ENCODE data around the gene BUD23. TPM values are rescaled to one million over a fixed set of nuclear protein-coding genes. Genes with fewer than 3 reads are reported as not detected.

Gene BUD23
- total and polyA plus RNA-seq, 9 of the 15 experiments (the other 6 are each of a cell fraction or from before 2014, with no cell fraction given) = 79.5 to 270 (median 150) TPM

DNA sequence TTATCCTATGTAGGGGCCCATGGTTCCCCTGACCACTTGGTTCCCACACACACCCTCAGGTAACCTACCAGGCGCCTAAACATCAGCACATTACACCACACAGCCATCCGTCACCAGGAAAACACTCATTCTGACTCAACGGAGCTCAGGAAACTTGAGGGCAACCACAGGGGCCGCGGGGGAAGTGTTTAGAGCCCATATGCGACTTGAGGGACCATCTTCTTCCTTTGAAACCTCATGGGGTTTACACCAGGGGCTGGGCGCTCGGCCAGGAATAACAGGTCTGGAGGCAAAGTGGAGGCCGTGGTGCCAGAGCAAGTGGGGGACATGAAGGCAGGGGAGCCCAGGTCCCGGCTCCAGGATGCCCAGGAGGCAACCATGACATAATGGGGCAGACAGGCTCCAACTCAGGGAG lies 34.6 kb downstream of the BUD23 start (continued):
- TF ChIP-seq, protein P1, sequence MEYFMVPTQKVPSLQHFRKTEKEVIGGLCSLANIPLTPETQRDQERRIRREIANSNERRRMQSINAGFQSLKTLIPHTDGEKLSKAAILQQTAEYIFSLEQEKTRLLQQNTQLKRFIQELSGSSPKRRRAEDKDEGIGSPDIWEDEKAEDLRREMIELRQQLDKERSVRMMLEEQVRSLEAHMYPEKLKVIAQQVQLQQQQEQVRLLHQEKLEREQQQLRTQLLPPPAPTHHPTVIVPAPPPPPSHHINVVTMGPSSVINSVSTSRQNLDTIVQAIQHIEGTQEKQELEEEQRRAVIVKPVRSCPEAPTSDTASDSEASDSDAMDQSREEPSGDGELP (CRISPR knock-in tag; IDR thresholded peaks at IDR 0.05; ENCODE audit: borderline replicate concordance) = no peak
- TF ChIP-seq CHD2 (IDR thresholded peaks at IDR 0.05; ENCODE audit: low read depth, low read length) (no peak), RB1 (IDR thresholded peaks at IDR 0.05; ENCODE audit: low read depth) (no peak), ETV5 (CRISPR knock-in tag; IDR thresholded peaks at IDR 0.05; ENCODE audit: low read depth) (0 out of 2 replicates have a peak, but pooled peaks have one; percentile 22), RBFOX2 (IDR thresholded peaks at IDR 0.05; ENCODE audit: low read depth, low read length) (no peak), CC2D1A (IDR thresholded peaks at IDR 0.05) (no peak), HCFC1 (IDR thresholded peaks at IDR 0.05; ENCODE audit: low read depth, low read length) (no peak), ZSCAN32 (CRISPR knock-in tag; IDR thresholded peaks at IDR 0.05) (no peak), MCM5 (IDR thresholded peaks at IDR 0.05; ENCODE audit: low read depth) (no peak), FOS (IDR thresholded peaks at IDR 0.05; ENCODE audit: extremely low read depth, insufficient read length) (no peak), SMARCA4 (IDR thresholded peaks at IDR 0.05) (no peak), BCOR (IDR thresholded peaks at IDR 0.05) (0 out of 2 replicates have a peak, but pooled peaks have one; percentile 50), MEIS2 (IDR thresholded peaks at IDR 0.05; ENCODE audit: partially characterized antibody) (peak; percentile 40), SMARCC2 (IDR thresholded peaks at IDR 0.05; ENCODE audit: low read depth) (no peak), JUN (IDR thresholded peaks at IDR 0.05; ENCODE audit: borderline replicate concordance, low read depth, low read length) (no peak), JUN (CRISPR knock-in tag; IDR thresholded peaks at IDR 0.05; ENCODE audit: borderline replicate concordance) (no peak), SETDB1 (IDR thresholded peaks at IDR 0.05; ENCODE audit: low read length) (no peak), MXI1 (IDR thresholded peaks at IDR 0.05; ENCODE audit: low read depth, low read length) (no peak), XRCC3 (IDR thresholded peaks at IDR 0.05) (no peak), FOSL1 (tag; conservative IDR thresholded peaks at IDR 0.05) (peak; percentile 59)
- TF ChIP-seq, protein P2, sequence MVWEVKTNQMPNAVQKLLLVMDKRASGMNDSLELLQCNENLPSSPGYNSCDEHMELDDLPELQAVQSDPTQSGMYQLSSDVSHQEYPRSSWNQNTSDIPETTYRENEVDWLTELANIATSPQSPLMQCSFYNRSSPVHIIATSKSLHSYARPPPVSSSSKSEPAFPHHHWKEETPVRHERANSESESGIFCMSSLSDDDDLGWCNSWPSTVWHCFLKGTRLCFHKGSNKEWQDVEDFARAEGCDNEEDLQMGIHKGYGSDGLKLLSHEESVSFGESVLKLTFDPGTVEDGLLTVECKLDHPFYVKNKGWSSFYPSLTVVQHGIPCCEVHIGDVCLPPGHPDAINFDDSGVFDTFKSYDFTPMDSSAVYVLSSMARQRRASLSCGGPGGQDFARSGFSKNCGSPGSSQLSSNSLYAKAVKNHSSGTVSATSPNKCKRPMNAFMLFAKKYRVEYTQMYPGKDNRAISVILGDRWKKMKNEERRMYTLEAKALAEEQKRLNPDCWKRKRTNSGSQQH (CRISPR knock-in tag; IDR thresholded peaks at IDR 0.05) = no peak
- TF ChIP-seq, protein P3, sequence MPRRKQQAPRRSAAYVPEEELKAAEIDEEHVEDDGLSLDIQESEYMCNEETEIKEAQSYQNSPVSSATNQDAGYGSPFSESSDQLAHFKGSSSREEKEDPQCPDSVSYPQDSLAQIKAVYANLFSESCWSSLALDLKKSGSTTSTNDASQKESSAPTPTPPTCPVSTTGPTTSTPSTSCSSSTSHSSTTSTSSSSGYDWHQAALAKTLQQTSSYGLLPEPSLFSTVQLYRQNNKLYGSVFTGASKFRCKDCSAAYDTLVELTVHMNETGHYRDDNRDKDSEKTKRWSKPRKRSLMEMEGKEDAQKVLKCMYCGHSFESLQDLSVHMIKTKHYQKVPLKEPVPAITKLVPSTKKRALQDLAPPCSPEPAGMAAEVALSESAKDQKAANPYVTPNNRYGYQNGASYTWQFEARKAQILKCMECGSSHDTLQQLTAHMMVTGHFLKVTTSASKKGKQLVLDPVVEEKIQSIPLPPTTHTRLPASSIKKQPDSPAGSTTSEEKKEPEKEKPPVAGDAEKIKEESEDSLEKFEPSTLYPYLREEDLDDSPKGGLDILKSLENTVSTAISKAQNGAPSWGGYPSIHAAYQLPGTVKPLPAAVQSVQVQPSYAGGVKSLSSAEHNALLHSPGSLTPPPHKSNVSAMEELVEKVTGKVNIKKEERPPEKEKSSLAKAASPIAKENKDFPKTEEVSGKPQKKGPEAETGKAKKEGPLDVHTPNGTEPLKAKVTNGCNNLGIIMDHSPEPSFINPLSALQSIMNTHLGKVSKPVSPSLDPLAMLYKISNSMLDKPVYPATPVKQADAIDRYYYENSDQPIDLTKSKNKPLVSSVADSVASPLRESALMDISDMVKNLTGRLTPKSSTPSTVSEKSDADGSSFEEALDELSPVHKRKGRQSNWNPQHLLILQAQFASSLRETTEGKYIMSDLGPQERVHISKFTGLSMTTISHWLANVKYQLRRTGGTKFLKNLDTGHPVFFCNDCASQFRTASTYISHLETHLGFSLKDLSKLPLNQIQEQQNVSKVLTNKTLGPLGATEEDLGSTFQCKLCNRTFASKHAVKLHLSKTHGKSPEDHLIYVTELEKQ (CRISPR knock-in tag; IDR thresholded peaks at IDR 0.05) = no peak
- TF ChIP-seq, protein P4, sequence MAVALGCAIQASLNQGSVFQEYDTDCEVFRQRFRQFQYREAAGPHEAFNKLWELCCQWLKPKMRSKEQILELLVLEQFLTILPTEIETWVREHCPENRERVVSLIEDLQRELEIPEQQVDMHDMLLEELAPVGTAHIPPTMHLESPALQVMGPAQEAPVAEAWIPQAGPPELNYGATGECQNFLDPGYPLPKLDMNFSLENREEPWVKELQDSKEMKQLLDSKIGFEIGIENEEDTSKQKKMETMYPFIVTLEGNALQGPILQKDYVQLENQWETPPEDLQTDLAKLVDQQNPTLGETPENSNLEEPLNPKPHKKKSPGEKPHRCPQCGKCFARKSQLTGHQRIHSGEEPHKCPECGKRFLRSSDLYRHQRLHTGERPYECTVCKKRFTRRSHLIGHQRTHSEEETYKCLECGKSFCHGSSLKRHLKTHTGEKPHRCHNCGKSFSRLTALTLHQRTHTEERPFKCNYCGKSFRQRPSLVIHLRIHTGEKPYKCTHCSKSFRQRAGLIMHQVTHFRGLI (CRISPR knock-in tag; IDR thresholded peaks at IDR 0.05) = no peak
- TF ChIP-seq, protein P5, sequence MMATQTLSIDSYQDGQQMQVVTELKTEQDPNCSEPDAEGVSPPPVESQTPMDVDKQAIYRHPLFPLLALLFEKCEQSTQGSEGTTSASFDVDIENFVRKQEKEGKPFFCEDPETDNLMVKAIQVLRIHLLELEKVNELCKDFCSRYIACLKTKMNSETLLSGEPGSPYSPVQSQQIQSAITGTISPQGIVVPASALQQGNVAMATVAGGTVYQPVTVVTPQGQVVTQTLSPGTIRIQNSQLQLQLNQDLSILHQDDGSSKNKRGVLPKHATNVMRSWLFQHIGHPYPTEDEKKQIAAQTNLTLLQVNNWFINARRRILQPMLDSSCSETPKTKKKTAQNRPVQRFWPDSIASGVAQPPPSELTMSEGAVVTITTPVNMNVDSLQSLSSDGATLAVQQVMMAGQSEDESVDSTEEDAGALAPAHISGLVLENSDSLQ (IDR thresholded peaks at IDR 0.05) = no peak
